GM18517 (cell line): Measurements from ENCODE around the gene ADAP2.
"Not testable (repeated sequence)": the region's sequence is repeated elsewhere in the genome, so short reads cannot be mapped to it uniquely, and the experiment has no call there.

Experiments used
- ATAC-seq: cut with Tn5 transposase; IDR thresholded peaks from one replicate; pipeline ENCODE4 v1.9.1; 2021; ENCODE audit warnings: mild to moderate bottlenecking, moderate library complexity; ENCODE audit not compliant: unreplicated experiment

The ADAP2 gene

GRCh38 chr17:30921544-30922196, at the start of gene ADAP2:
Gene ADAP2, plus strand, starts transcription at chr17:30921945. Its CDS starts 70 bp downstream, at chr17:30922015.
- no peak for ATAC-seq

DNA sequence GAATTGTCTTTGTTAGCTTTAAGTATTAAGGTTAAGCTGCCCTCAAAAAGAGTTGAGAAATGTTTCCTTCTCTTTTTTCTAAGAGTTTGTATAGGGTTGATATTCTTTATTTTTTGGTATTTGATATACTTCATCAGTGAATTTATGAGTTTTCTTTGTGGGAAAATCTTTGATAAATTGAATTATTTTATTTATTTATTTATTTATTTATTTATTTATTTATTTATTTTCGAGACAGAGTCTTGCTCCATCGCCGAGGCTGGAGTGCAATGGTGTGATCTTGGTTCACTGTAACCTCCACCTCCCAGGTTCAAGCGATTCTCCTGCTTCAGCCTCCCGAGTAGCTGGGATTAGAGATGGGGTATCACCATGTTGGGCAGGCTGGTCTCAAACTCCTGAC, 35.6 kb upstream of the ADAP2 start:
- ATAC-seq: no peak

GRCh38 chr17:30894236-30894635, 27.5 kb upstream of the ADAP2 start:
- no peak for ATAC-seq

GRCh38 chr17:30897311-30897710, 24.4 kb upstream of the ADAP2 start:
- ATAC-seq: no peak

GRCh38 chr17:30905742-30906100, 16.0 kb upstream of the ADAP2 start:
- ATAC-seq: peak; percentile 6

- ATAC-seq: peak; percentile 82
These were observed 15.4 kb upstream of the ADAP2 start, which contains the start of gene TEFM for GRCh38 chr17:30906101-30906911. Gene TEFM, minus strand, starts transcription at chr17:30906238. Its CDS starts 40 bp downstream, at chr17:30906198.

DNA sequence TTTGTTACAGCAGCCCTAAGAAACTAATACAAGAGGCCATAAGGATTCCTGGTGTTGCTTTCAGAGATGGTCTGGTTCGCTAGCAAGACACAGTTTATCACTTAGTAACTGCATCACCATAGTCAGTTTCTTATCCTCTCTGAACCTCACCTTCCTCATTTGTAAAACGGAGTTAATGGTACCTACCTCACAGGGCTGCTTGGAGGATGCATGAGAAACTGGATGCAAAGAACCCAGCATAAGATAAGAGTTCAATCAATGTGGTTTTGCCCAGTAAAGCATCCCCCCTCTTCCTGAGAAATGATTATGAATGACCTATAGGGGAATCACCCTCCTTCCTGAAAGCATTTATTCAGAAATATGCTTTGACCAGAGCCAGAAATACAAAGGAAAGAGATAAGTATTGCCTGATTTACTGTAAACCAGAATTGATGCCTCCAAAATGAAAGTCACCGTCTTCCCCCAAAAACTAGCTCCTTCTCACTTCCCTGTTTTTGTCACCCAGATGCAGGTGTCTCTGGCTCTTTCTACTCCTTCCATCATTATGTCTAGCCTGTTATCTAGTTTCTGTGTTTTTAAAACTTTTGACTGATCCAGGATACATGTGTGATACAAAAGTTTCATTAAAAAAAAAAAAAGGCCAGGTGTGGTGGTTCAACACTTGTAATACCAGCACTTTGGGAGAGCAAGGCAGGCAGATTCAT, 12.9 kb upstream of the ADAP2 start:
- no peak for ATAC-seq

DNA sequence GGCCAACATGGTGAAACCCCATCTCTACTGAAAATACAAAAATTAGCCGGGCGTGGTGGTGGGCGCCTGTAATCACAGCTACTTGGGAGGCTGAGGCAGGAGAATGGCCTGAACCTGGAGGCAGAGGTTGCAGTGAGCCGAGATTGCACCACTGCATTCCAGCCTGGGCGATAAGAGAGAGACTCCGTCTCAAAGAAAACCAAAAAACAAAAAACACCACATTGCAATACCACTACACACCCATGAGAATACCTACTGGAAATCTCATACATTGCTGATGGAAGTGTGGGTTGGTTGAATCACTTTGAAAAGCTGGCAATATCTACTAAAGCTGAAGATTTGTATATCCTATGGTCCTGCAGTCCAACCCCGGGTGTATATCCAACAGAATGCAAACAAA, 11.6 kb upstream of the ADAP2 start:
- not testable (repeated sequence) for ATAC-seq

GRCh38 chr17:30913955-30914354, 7.8 kb upstream of the ADAP2 start:
- no peak for ATAC-seq

GRCh38 chr17:30915833-30916611, 5.7 kb upstream of the ADAP2 start:
- ATAC-seq: no peak

DNA sequence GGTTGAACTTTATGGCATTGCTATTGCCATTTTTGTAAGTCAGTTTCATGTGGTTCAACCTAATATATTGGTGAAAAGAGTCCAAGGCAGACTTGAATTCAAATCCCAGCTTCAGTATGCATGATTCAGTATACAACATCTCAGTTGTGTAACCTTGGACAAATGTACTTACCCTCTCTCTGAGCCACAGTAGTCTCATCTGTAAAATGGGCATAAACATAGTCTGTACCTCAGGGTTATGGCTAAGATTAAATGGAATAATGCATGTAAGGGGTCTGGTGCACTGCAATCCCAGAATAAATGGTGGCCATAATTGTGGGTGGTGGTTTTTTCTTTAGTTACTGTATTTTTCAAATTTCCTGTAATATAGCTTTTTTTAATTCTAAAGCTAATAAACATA, 4.7 kb upstream of the ADAP2 start:
- ATAC-seq: no peak

DNA sequence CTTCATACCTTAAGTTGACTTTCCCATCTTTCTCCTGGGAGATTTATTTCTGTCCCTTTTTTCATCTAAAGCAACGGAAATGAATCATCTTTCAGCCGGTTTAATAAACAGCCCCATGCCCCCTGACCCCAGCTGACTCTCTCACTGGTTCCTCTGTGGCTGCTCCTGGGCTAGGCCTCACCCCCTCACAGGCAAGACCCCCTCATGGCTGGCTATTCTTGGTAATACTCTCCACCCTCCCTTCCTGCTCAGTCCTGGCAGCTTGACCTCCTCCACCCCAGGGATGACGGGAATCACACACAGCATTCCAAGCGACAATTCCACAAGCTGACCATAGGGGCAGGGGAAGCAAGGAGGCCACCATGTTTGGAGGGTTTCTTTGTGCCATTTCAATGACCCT, 1.5 kb upstream of the ADAP2 start:
- no peak for ATAC-seq

- no peak for ATAC-seq
These were observed 832 bp upstream of the ADAP2 start for GRCh38 chr17:30920683-30921543.

DNA sequence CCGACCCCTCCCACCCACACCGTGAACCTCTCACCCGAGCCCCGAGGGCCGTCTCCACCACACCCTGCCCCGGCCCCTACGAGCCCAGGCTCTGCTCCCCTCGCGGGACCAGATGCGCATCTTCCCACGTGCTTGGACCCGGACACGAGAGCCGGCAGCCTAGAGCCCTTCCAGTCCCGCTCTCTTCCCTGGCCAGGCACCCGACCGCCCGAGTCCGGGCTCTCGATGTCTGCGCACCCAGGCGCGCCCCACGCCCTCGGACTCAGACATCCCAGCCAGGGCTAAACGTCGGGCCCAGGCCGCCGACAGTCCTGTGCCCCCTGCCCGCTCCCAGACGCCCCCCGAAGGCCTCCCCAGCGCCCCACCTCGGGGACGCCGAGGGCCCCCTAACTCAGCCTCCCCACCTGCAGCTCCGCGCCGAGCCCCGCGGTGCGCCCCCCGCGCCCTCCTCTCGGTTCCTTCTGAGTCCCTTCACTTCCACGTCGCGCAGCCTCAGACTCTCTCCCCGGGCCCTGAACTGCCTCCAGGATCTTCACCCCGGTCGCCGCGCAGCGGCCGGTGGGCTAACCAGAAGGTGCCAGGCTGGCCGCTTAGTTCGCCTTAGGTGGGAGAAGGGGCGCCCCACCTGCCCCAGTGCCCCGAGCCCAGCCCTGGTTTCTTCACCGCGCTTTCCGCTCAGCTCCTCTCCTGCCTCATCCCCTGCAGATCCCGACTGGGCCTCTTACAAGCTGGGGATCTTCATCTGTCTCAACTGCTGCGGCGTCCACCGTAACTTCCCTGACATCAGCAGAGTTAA, 688 bp downstream of the ADAP2 start:
- no peak for ATAC-seq

GRCh38 chr17:30924341-30924740, 2.6 kb downstream of the ADAP2 start:
- no peak for ATAC-seq

DNA sequence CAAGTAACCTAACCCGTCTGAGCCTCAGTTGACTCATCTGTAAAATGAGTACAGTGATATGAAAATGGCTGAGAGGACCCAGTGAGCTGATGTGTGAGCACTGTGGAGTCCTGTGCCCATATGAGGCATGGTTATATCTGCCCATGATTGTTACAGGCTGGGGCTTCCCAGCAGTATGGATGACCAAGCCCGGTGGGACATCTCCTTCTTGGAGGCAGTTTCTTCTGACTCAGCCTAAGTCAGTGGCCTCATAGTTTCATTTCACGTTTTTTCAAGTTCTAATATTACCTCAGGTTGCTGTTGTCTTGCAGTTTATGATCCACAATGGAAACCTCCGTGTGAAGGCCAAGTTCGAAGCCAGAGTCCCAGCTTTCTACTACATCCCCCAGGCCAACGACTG, 4.8 kb downstream of the ADAP2 start:
- no peak for ATAC-seq

GRCh38 chr17:30927756-30928155, 6.0 kb downstream of the ADAP2 start:
- ATAC-seq: no peak

DNA sequence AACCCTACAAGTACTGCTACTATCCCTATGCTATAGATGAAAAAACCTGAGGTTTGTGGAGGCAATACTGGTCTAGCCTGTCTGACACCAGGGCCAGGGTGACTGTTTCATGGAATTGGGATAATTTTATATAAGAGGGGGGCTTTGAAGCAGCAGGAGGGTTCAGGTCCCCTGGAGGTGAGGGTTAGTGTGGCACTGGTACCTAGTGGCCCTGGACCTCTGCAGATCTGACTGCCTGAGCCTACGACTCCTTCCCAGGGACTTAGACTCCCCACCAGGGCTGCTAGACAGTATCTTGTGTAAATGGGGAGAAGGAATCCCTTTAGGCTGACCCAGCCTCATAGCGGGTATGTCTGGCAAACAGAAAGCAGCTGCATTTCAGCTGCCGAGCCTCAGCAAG, 6.8 kb downstream of the ADAP2 start:
- ATAC-seq: no peak

- ATAC-seq: no peak
These were observed 7.4 kb downstream of the ADAP2 start for GRCh38 chr17:30929081-30929633.
